GM04504 (cell line): ENCODE data around the gene HCK.

Experiments used
- DNase-seq: peaks from one replicate; pipeline ENCODE4 v3.0.0-alpha.2; 2012; ENCODE audit warnings: low read depth

HCK gene

GRCh38 chr20:32052090-32052777, at the start of gene HCK:
HCK (plus strand) TSS chr20:32052242.
- no peak for DNase-seq

- no peak for DNase-seq
Measured at GRCh38 chr20:32003325-32003724, 48.7 kb upstream of the HCK start.

DNA sequence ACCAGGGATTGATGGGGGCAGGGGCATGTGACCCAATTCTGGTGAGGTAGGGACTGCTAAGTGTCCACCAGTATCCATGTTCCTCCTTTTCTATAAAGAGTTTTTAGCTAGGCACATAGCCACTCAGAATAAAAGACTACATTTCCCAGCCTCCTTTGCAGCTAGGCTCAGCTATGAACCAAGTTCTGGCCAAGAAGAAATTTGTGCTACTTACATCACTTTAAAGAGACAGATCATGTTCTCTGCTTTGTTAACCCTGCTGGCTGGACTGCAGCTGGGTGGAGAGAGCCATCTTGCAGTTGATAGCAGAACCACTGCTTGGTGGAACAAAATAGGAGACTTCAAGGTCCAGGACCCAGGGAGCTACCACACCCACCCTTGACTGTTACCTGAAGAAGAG, 47.1 kb upstream of the HCK start:
- DNase-seq = no peak

DNA sequence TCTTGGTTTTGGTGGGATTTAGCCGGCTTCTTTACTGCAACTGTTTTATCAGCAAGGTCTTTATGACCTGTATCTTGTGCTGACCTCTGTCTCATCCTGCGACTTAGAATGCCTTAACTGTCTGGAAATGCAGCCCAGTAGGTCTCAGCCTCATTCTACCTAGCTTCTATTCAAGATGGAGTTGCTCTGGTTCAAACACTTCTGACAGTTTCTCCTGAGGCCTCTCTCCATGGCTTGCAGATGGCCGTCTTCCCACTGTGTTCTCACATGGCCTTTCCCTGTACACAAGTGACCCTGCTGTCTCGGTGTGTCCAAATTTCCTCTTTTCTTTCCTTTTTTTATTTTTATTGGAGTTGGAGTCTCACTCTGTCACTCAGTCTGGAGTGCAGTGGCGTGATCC, 46.0 kb upstream of the HCK start:
- no peak for DNase-seq

DNA sequence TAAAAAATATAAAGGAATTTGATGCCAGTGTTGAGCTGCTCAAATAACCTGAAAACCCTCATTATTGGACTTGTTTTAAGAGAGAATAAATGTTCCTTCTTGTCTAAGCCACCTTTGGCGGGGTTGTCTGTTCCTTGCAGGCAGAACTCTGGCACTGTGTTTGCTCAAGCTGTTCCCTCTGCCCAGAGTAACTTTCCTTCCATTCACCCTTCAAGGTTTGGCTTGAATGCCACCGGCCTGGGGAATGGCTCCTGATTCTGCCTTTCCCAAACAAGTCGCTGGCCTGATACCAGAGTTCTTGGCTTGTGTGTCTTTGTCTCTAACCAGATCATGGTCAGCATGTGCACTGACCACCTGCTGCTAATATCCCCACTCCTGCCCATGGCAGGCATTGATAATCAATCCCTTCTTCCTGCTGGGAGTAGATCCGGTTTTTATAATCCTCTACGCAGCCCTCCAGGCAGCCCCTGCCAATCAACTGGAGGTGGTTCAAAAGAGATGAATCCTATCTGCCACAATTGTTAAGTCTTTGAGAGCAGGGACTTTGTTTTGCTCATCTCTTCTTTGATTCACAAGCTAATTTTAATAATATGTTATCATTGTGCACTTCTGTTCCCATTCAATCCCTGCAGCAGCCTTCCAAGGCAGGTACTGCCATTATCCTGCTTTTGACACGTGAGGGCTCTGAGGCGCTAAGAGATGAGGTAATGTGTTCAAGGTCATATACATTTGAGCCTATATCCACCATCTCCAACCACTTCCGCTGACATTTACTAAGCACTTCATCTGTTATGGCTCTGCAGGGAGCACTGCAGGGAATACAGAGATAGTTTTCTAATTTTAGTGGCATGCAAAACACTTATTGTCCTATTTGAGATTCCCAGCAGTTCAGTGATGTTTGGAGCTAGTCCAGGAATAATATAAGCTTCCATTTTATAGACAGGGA, 44.9 kb upstream of the HCK start:
- no peak for DNase-seq

GRCh38 chr20:32007787-32008616, 44.0 kb upstream of the HCK start:
- no peak for DNase-seq

DNA sequence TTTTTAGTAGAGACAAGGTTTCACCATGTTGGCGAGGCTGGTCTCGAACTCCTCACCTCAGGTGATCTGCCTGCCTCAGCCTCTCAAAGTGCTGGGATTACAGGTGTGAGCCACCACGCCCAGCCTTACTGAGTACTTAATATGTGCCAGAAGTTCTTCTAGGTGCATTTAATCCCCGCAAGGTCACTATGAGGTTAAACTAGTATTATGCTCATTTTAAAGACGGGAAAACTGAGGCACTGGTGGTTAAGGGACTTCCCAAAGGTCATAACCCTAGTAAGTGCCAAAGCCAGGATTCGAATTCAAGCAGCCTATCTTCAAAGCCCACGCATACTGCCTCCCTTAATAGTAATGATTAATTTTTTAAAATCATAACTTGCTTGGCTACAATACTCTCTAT, 42.5 kb upstream of the HCK start:
- DNase-seq = no peak

- DNase-seq = no peak
Measured at GRCh38 chr20:32010101-32010500, 41.9 kb upstream of the HCK start, which contains the start of gene CCM2L. CCM2L (plus strand) TSS chr20:32010438; CDS start chr20:32010455, 17 bp downstream.

DNA sequence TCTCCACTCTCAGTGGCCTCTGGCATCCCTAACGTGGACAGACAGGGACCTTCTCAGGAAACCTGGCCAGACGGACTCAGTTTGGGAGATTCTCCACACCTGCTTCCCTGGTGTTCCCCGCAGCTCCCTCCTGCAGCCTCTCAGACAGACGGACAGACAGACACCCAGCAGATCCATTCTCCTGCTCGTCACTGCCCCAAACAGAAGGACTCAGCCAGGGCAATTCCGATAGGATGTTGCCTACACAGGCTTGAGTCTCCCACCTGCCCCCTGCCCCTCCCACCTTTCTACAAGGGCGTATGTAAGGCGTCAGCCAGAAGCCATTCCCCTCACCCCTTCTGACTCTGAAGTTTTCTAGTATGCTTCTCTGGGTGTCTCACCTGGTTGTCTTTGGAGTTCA, 41.4 kb upstream of the HCK start:
- no peak for DNase-seq

GRCh38 chr20:32012159-32012688, 39.8 kb upstream of the HCK start:
- no peak for DNase-seq

DNA sequence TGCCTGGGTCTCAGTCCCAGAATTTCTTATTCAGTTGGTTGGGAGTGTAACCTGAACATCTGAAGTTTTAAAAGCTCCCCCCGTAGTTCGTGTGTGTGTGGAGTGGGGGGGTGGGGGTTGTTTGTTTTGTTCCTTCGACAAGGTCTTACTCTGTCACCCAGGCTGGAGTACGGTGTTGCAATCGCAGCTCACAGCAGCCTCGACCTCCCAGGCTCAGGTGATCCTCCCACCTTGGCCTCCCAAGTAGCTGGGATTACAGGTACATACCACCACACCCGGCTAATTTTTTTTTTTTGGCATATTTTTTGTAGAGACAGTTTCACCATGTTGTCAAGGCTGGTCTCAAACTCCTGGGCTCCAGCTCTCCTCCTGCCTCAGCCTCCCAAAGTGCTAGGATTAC, 38.7 kb upstream of the HCK start:
- no peak for DNase-seq

- no peak for DNase-seq
Measured at GRCh38 chr20:32017711-32018251, 34.3 kb upstream of the HCK start.

GRCh38 chr20:32018269-32019155, 33.5 kb upstream of the HCK start:
- DNase-seq = no peak

- no peak for DNase-seq
Measured at GRCh38 chr20:32019156-32019510, 32.9 kb upstream of the HCK start.

- DNase-seq = no peak
Measured at GRCh38 chr20:32019563-32020463, 32.2 kb upstream of the HCK start.

GRCh38 chr20:32021091-32021490, 31.0 kb upstream of the HCK start:
- DNase-seq = no peak

- no peak for DNase-seq
Measured at GRCh38 chr20:32024683-32025295, 27.3 kb upstream of the HCK start.

DNA sequence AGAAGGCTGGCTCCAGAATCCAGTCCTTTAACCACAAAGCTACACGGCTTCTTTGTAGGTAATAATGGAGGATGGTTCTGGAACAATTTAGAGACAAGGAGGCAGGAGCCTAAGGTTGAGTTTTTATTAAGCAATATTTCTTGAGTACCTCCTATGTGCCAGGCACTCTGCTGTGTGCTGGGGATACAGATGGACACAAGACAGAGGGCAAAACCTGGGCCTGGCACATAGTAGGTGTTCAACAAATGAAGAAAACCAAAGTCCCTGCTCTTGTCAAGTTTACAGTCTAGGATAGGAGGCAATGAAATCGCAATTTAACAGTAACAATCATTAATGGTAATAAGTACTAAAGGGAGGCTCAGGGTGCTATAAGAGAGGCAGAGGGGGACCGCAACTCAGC, 24.4 kb upstream of the HCK start:
- no peak for DNase-seq

DNA sequence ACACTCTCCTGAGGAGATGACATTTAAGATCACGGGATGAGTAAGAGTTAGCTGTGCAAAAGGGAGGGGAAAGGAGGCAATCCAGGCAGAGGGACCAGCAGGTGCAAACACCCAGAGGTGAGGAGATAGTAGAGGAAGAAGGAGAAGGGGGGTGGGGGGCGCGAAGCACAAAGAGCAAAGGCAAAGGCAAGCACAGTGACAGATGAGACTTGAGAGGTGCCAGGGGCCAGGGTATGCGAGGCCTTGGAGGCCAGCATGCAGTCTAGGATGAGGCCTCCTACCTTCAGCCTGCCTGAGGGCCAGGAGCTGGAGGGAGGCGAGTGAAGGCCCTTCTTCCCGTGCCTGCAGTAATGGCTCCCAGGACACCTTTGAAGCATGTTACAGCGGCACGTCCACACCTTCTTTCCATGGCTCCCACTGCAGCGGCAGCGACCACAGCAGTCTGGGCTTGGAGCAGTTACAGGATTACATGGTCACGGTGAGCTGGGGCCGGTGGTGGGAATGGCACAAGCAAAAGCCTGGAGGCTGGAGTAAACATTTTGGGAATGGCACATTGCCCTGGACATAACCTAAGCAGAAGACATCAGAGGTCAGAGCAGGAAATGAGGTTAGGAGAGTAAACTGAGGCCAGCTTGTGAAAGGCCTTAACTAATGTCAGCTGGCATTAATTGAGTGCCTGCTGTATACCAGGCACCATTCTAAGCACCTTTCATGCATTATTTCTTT, 23.2 kb upstream of the HCK start:
- no peak for DNase-seq
